IMR-90 (cell line): ENCODE results near the gene DNAJC27. TPM values are rescaled to one million over a fixed set of nuclear protein-coding genes. Genes with fewer than 3 reads are reported as not detected.

Source experiments
- ATAC-seq: fragments of 200-7000 bp; cut with Tn5 transposase; 2 replicates; pipeline ENCODE4 v1.9.1; 2020; ENCODE audit warnings: low read depth, mild to moderate bottlenecking, moderate library complexity
- BruUV-seq: library from RNA; stranded (reverse); fragments of 400-500 nt; replicated peaks from 2 replicates; lab custom pipeline; 2021; lab: Mats Ljungman, UMichigan
- CTCF ChIA-PET: fragments of 300-600 bp; formaldehyde crosslinking; extraction: SDS; loops from one replicate; lab custom pipeline; 2021; ENCODE audit warnings: antibody characterized with exemption; lab: Yijun Ruan, JAX
- POLR2A ChIA-PET: fragments of 300-600 bp; sonication (Branson Sonifier 250); formaldehyde crosslinking; loops from one replicate; lab custom pipeline; 2022; ENCODE audit warnings: antibody characterized with exemption; ENCODE audit not compliant: unreplicated experiment; lab: Charles Lee
- DNase-seq: peaks from one replicate; pipeline ENCODE4 v3.0.0; 2013
- H2AFZ ChIP-seq: replicated peaks from 2 replicates; pipeline ENCODE3; 2013; ENCODE audit warnings: low read length, mild to moderate bottlenecking; ENCODE audit not compliant: poor library complexity
- H2AK5ac ChIP-seq: 2 replicates; pipeline ENCODE4 v1.6.1; 2013; ENCODE audit warnings: low read depth, low read length, inconsistent platforms
- H2AK9ac ChIP-seq: replicated peaks from 2 replicates; pipeline ENCODE3; 2013; ENCODE audit warnings: mild to moderate bottlenecking, low read depth, low read length, moderate library complexity; ENCODE audit not compliant: poor library complexity
- H2BK120ac ChIP-seq: 2 replicates; pipeline ENCODE4 v1.6.1; 2013; ENCODE audit warnings: low read depth, low read length, inconsistent platforms
- H2BK15ac ChIP-seq: 3 replicates; pipeline ENCODE4 v1.6.1; 2013; ENCODE audit warnings: low read depth, low read length, inconsistent platforms
- H2BK20ac ChIP-seq: 2 replicates; pipeline ENCODE4 v1.6.1; 2013; ENCODE audit warnings: low read depth, mild to moderate bottlenecking, inconsistent platforms, low read length, moderate library complexity
- H2BK5ac ChIP-seq: 2 replicates; pipeline ENCODE4 v1.6.1; 2013; ENCODE audit warnings: mild to moderate bottlenecking, low read depth, low read length, inconsistent platforms; ENCODE audit not compliant: poor library complexity, severe bottlenecking
- H3K14ac ChIP-seq: replicated peaks from 2 replicates; pipeline ENCODE4 v1.6.1; 2013; ENCODE audit warnings: low read depth, low read length, inconsistent platforms
- H3K18ac ChIP-seq: 2 replicates; pipeline ENCODE4 v1.6.1; 2013; ENCODE audit warnings: low read depth, low read length, control low read depth
- H3K23ac ChIP-seq: 2 replicates; pipeline ENCODE4 v1.6.1; 2013; ENCODE audit warnings: low read depth, low read length, inconsistent platforms
- H3K27ac ChIP-seq: 2 replicates; pipeline ENCODE4 v1.5.1; 2013; ENCODE audit warnings: mild to moderate bottlenecking, control low read depth, low read length; ENCODE audit not compliant: insufficient read depth
- H3K27me3 ChIP-seq: 2 replicates; pipeline ENCODE4 v1.6.1; 2013; ENCODE audit warnings: low read length; ENCODE audit not compliant: control insufficient read depth, insufficient read depth
- H3K36me3 ChIP-seq: 2 replicates; pipeline ENCODE4 v1.6.1; 2013; ENCODE audit warnings: low read length, mixed read lengths; ENCODE audit not compliant: control insufficient read depth, insufficient read depth
- H3K4ac ChIP-seq: 2 replicates; pipeline ENCODE4 v1.6.1; 2013; ENCODE audit warnings: low read depth, low read length, inconsistent platforms
- H3K4me1 ChIP-seq: 2 replicates; pipeline ENCODE4 v1.6.1; 2013; ENCODE audit warnings: low read length, mixed read lengths; ENCODE audit not compliant: control insufficient read depth, insufficient read depth
- H3K4me2 ChIP-seq: 2 replicates; pipeline ENCODE4 v1.6.1; 2013; ENCODE audit warnings: low read depth, mild to moderate bottlenecking, control low read depth, low read length, moderate library complexity
- H3K4me3 ChIP-seq: 2 replicates; pipeline ENCODE4 v1.5.1; 2013; ENCODE audit warnings: low read depth, mild to moderate bottlenecking, control low read depth, low read length, moderate library complexity; ENCODE audit not compliant: insufficient read depth
- H3K56ac ChIP-seq: 2 replicates; pipeline ENCODE4 v1.6.1; 2013; ENCODE audit warnings: low read length, inconsistent platforms; ENCODE audit not compliant: insufficient read depth; ENCODE audit errors: extremely low read depth
- H3K79me1 ChIP-seq, 2 experiments: 2 replicates each; pipeline ENCODE4 v1.6.1; 2013; ENCODE audit warnings: low read length in 2 of 2, inconsistent platforms in 1 of 2, low read depth in 1 of 2
- H3K9ac ChIP-seq: 2 replicates; pipeline ENCODE4 v1.6.1; 2013; ENCODE audit warnings: low read depth, low read length, control low read depth
- H3K9me1 ChIP-seq: 2 replicates; pipeline ENCODE4 v1.6.1; 2013; ENCODE audit warnings: low read length, inconsistent platforms; ENCODE audit not compliant: insufficient read depth
- H3K9me3 ChIP-seq: 2 replicates; pipeline ENCODE4 v1.6.1; 2013; ENCODE audit warnings: low read length; ENCODE audit not compliant: control insufficient read depth, insufficient read depth
- H4K20me1 ChIP-seq: 2 replicates; pipeline ENCODE4 v1.6.1; 2013; ENCODE audit warnings: low read length, inconsistent platforms; ENCODE audit not compliant: insufficient read depth
- H4K5ac ChIP-seq: 2 replicates; pipeline ENCODE4 v1.6.1; 2013; ENCODE audit warnings: mild to moderate bottlenecking, low read depth, low read length, control low read depth
- H4K8ac ChIP-seq, 2 experiments: 2 replicates each; pipeline ENCODE4 v1.6.1; 2013; ENCODE audit warnings: low read depth in 2 of 2, low read length in 2 of 2, control low read depth in 1 of 2, inconsistent platforms in 1 of 2
- H4K91ac ChIP-seq: 2 replicates; pipeline ENCODE4 v1.6.1; 2013; ENCODE audit warnings: low read depth, low read length, inconsistent platforms; ENCODE audit not compliant: insufficient read depth
- BHLHE40 ChIP-seq: fragments of 150-350 bp; IDR thresholded peaks from 2 replicates; pipeline ENCODE4 v1.6.1; 2016; ENCODE audit warnings: mild to moderate bottlenecking, low read depth, low read length
- CEBPB ChIP-seq: IDR thresholded peaks from 2 replicates; pipeline ENCODE4 v1.6.1; 2012; ENCODE audit warnings: low read depth, low read length, improper control_type of control experiment
- CHD1 ChIP-seq: IDR thresholded peaks from 2 replicates; pipeline ENCODE4 v1.6.1; 2012; ENCODE audit warnings: low read depth, low read length, improper control_type of control experiment
- FOS ChIP-seq: fragments of 150-350 bp; IDR thresholded peaks from 2 replicates; pipeline ENCODE4 v1.6.1; 2016; ENCODE audit warnings: low read depth, low read length
- MAFK ChIP-seq: IDR thresholded peaks from 2 replicates; pipeline ENCODE4 v1.6.1; 2012; ENCODE audit warnings: low read depth, low read length, improper control_type of control experiment
- POLR2A ChIP-seq: IDR thresholded peaks from 2 replicates; pipeline ENCODE4 v1.6.1; 2012; ENCODE audit warnings: mild to moderate bottlenecking, low read depth, low read length
- SMC3 ChIP-seq: fragments of 150-350 bp; IDR thresholded peaks from 2 replicates; pipeline ENCODE4 v1.6.1; 2016; ENCODE audit warnings: low read depth, mild to moderate bottlenecking, antibody characterized with exemption, low read length, moderate library complexity
- WGBS, 2 experiments: methylation state at CpG; one replicate each; pipeline versions ENCODE4 v1.1.5 to v1.1.7; 2013; ENCODE audit warnings: missing lambda C conversion rate in 2 of 2; ENCODE audit not compliant: insufficient read length in 1 of 2; ENCODE audit errors: extremely low coverage in 2 of 2; 5-methylcytosine and 5-hydroxymethylcytosine counted together
- dilution Hi-C: fragments of 300-500 bp; cut with HindIII; formaldehyde crosslinking; loops from one replicate; pipeline ENCODE4 v1.14.3; 2018; ENCODE audit warnings: low sequenced_read_pairs; ENCODE audit not compliant: unreplicated experiment
- in situ Hi-C: fragments of 300-500 bp; cut with MboI; formaldehyde crosslinking; loops from 3 replicates; pipeline ENCODE4 v1.14.3; 2019; ENCODE audit warnings: low sequenced_read_pairs, inconsistent platforms, mixed read lengths
- intact Hi-C: fragments of 100-400 bp; cut with micrococcal nuclease; formaldehyde crosslinking; loops from 2 replicates; pipeline ENCODE4 v1.10.0; 2022
- polyA plus RNA-seq, 3 experiments: library from polyadenylated mRNA; depleted of rRNA; stranded (reverse); fragments of >200 nt; gene quantifications; 2 replicates each; pipeline ENCODE4 v1.2.3, GENCODE V29; 2012; ENCODE audit warnings: low replicate concordance in 1 of 3
- total RNA-seq: library from RNA; depleted of rRNA; stranded (reverse); fragments of >200 nt; gene quantifications from 2 replicates; pipeline ENCODE4 v1.2.3, GENCODE V29; 2012

Gene DNAJC27
- total and polyA plus RNA-seq, 2 of the 4 experiments (the other 2 are of a cell fraction), result 1.6 to 2.0 TPM

GRCh38 chr2:24924266-24924665 lies 47.5 kb downstream of the DNAJC27 start:
- CTCF ChIA-PET, result no interaction called here
- Histone ChIP-seq H3K9me3 (no peaks in the 10 kb centered on the region), H3K18ac (no peak overlapping the region), H3K4me1 (peaks cover 1% of the 10 kb centered on the region; the same call in 1 of the 2 replicates), H2AK5ac (no peak overlapping the region), H4K8ac (no peak overlapping the region), H2BK20ac (no peak overlapping the region), H2AFZ (no peak overlapping the region), H3K14ac (no peak overlapping the region), H3K4ac (no peak overlapping the region), H4K5ac (no peak overlapping the region), H3K9me1 (peaks cover 13% of the 10 kb centered on the region), H3K79me1 (peaks cover 0 to 1% of the 10 kb centered on the region in 2 experiments; a peak in 2 of 4 replicates), H2AK9ac (no peak overlapping the region), H3K9ac (no peak overlapping the region), H2BK5ac (no peak overlapping the region), H3K4me3 (no peak overlapping the region), H3K56ac (no peak overlapping the region), H3K36me3 (no peaks in the 10 kb centered on the region), H2BK120ac (no peak overlapping the region), H3K4me2 (no peak overlapping the region), H2BK15ac (no peak overlapping the region), H4K20me1 (no peaks in the 10 kb centered on the region), H3K23ac (no peak overlapping the region), H4K91ac (no peak overlapping the region), H3K27ac (no peak overlapping the region), H3K27me3 (no peaks in the 10 kb centered on the region)
- POLR2A ChIA-PET, result no interaction called here
- dilution Hi-C loops (no loop called here), intact Hi-C loops (loop anchor here (5.0 kb wide), 1 partner anchor 512 kb away; no protein-coding TSS in a partner anchor), in situ Hi-C loops (no loop called here)
- 100% methylated on average over 2 of the region's 5 CpGs; no CpG with 5 or more reads in 1 of the 2 experiments for WGBS, 2 experiments
- ATAC-seq (no peak), DNase-seq (no peak)
- TF ChIP-seq FOS, result no peak
- no peak for TF ChIP-seq MAFK
- TF ChIP-seq CHD1, result no peak
- TF ChIP-seq BHLHE40, result no peak
- TF ChIP-seq POLR2A, result no peak
- TF ChIP-seq SMC3, result no peak
- TF ChIP-seq CEBPB, result no peak
- BruUV-seq, result no TSS peak
